DND-41 (cell line): ENCODE measurements around the gene TOX2.

Source experiments
- EZH2 ChIP-seq: IDR thresholded peaks from 3 replicates; pipeline ENCODE4 v1.6.1; 2012; ENCODE audit warnings: borderline replicate concordance, low read depth, mild to moderate bottlenecking, moderate library complexity, low read length, inconsistent platforms; ENCODE audit not compliant: severe bottlenecking
- TF ChIP-seq, protein P1 (sequence below): IDR thresholded peaks from 2 replicates; pipeline ENCODE4 v1.5.1; 2012; ENCODE audit warnings: borderline replicate concordance, low read length, moderate library complexity, mild to moderate bottlenecking; ENCODE audit not compliant: poor library complexity, severe bottlenecking; ENCODE audit errors: extremely low read depth

DNA sequence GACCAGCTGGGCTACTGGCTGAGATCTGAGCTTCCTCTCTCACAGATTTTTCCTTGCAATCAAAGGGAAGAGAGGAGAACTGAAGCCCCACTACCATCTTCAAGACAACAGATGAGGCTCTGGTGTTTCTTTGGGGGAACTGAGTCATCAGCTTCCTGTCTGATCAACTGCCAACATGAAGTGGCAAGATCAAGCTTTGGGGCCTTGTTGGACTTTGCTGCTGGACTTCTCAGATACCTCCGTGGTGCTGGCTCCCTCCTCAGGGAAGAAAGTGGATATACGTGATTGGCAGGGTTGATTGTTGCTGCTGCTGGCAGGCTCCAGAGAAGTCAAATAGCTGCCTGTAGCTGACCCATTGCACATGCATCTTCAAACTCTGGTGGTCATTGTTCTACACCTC lies 3.6 kb upstream of the TOX2 start:
- TF ChIP-seq, protein P1, sequence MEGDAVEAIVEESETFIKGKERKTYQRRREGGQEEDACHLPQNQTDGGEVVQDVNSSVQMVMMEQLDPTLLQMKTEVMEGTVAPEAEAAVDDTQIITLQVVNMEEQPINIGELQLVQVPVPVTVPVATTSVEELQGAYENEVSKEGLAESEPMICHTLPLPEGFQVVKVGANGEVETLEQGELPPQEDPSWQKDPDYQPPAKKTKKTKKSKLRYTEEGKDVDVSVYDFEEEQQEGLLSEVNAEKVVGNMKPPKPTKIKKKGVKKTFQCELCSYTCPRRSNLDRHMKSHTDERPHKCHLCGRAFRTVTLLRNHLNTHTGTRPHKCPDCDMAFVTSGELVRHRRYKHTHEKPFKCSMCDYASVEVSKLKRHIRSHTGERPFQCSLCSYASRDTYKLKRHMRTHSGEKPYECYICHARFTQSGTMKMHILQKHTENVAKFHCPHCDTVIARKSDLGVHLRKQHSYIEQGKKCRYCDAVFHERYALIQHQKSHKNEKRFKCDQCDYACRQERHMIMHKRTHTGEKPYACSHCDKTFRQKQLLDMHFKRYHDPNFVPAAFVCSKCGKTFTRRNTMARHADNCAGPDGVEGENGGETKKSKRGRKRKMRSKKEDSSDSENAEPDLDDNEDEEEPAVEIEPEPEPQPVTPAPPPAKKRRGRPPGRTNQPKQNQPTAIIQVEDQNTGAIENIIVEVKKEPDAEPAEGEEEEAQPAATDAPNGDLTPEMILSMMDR: no peak
- no peak for TF ChIP-seq EZH2
